T-helper 17 cell (primary cell): ENCODE results near the gene RPL15. TPM values are rescaled to one million over a fixed set of nuclear protein-coding genes. Genes with fewer than 3 reads are reported as not detected.
"Not testable (repeated sequence)": the region's sequence is repeated elsewhere in the genome, so short reads cannot be mapped to it uniquely, and the experiment has no call there.

ENCODE experiments used
- ATAC-seq: fragments of 150-1000 bp; cut with Tn5 transposase; 2 replicates; pipeline ENCODE4 v1.10.0; 2021; ENCODE audit warnings: mild to moderate bottlenecking, moderate library complexity
- DNase-seq, 3 donors: peaks; one replicate each; pipeline versions ENCODE4 v3.0.0 to v3.0.0-alpha.2; 2020 to 2021
- H3K9me3 ChIP-seq: one replicate; pipeline ENCODE4 v1.7.0; 2013; ENCODE audit warnings: low read length, mild to moderate bottlenecking; ENCODE audit not compliant: control insufficient read depth, poor library complexity, severe bottlenecking
- H3K27ac Mint-ChIP-seq: one replicate; pipeline ENCODE4 v1.8.0; 2022; ENCODE audit warnings: mild to moderate bottlenecking, moderate library complexity, mixed read lengths
- H3K27me3 Mint-ChIP-seq: one replicate; pipeline ENCODE4 v1.8.0; 2022; ENCODE audit warnings: mixed read lengths
- H3K36me3 Mint-ChIP-seq: one replicate; pipeline ENCODE4 v1.8.0; 2022; ENCODE audit warnings: low read depth, mixed read lengths
- H3K4me1 Mint-ChIP-seq: one replicate; pipeline ENCODE4 v1.8.0; 2022; ENCODE audit warnings: mild to moderate bottlenecking, mixed read lengths
- H3K4me3 Mint-ChIP-seq: one replicate; pipeline ENCODE4 v1.8.0; 2022; ENCODE audit warnings: mild to moderate bottlenecking, moderate library complexity, mixed read lengths
- total RNA-seq, 4 donors: library from RNA in 2 of 4; stranded (reverse) in 2 of 4; gene quantifications; one replicate each; pipeline ENCODE4 v1.2.3 and lab custom pipeline; 2022 to 2026

RPL15 gene
- total RNA-seq, 2 donors from 2014 or later: 1,887 to 2,036 TPM

- peaks cover 4% of the 10 kb centered on the region for H3K36me3 Mint-ChIP-seq
- H3K4me1 Mint-ChIP-seq: no peaks in the 10 kb centered on the region
- H3K9me3 ChIP-seq: no peaks in the 10 kb centered on the region
- ATAC-seq: no peak
- no peaks in the 10 kb centered on the region for H3K27me3 Mint-ChIP-seq
- H3K4me3 Mint-ChIP-seq: no peak overlapping the region
- DNase-seq: no peak
- peak overlapping the region; percentile 62 for H3K27ac Mint-ChIP-seq
Measured at GRCh38 chr3:23904545-23904944, 12.4 kb upstream of the RPL15 start.

GRCh38 chr3:23909341-23909740 lies 7.6 kb upstream of the RPL15 start:
- no peak overlapping the region for H3K4me3 Mint-ChIP-seq
- no peak overlapping the region for H3K27ac Mint-ChIP-seq
- peaks cover 5% of the 10 kb centered on the region for H3K36me3 Mint-ChIP-seq
- no peak for ATAC-seq
- H3K4me1 Mint-ChIP-seq: no peaks in the 10 kb centered on the region
- H3K9me3 ChIP-seq: no peaks in the 10 kb centered on the region
- DNase-seq: no peak
- no peaks in the 10 kb centered on the region for H3K27me3 Mint-ChIP-seq

- no peaks in the 10 kb centered on the region for H3K27me3 Mint-ChIP-seq
- H3K9me3 ChIP-seq: no peaks in the 10 kb centered on the region
- no peak overlapping the region for H3K27ac Mint-ChIP-seq
- peaks cover 13% of the 10 kb centered on the region for H3K4me1 Mint-ChIP-seq
- H3K36me3 Mint-ChIP-seq: peaks cover 3% of the 10 kb centered on the region
- ATAC-seq: no peak
- no peak for DNase-seq
- no peak overlapping the region for H3K4me3 Mint-ChIP-seq
Measured at GRCh38 chr3:23911397-23911796, 5.5 kb upstream of the RPL15 start.

- H3K27ac Mint-ChIP-seq, H3K4me3 Mint-ChIP-seq, H3K27me3 Mint-ChIP-seq, H3K36me3 Mint-ChIP-seq, H3K9me3 ChIP-seq, ATAC-seq, DNase-seq: not testable (repeated sequence)
- peaks cover 15% of the 10 kb centered on the region for H3K4me1 Mint-ChIP-seq
Measured at GRCh38 chr3:23912335-23912734, 4.6 kb upstream of the RPL15 start.

- H3K27me3 Mint-ChIP-seq: no peaks in the 10 kb centered on the region
- H3K27ac Mint-ChIP-seq: no peak overlapping the region
- no peak for DNase-seq
- no peaks in the 10 kb centered on the region for H3K9me3 ChIP-seq
- no peak overlapping the region for H3K4me3 Mint-ChIP-seq
- no peak for ATAC-seq
- peaks cover 21% of the 10 kb centered on the region for H3K4me1 Mint-ChIP-seq
- H3K36me3 Mint-ChIP-seq: peaks cover 3% of the 10 kb centered on the region
Measured at GRCh38 chr3:23913182-23913581, 3.8 kb upstream of the RPL15 start.

- no peaks in the 10 kb centered on the region for H3K9me3 ChIP-seq
- Mint-ChIP-seq H3K36me3 (peaks cover 3% of the 10 kb centered on the region), H3K27ac (no peak overlapping the region), H3K27me3 (no peaks in the 10 kb centered on the region), H3K4me1 (peaks cover 30% of the 10 kb centered on the region), H3K4me3 (no peak overlapping the region)
- no peak for ATAC-seq
- DNase-seq: no peak
Measured at GRCh38 chr3:23913873-23914743, 2.8 kb upstream of the RPL15 start.

- Mint-ChIP-seq H3K27ac (peak overlapping the region; percentile 98), H3K4me3 (peak overlapping the region; percentile 98), H3K27me3 (no peaks in the 10 kb centered on the region), H3K4me1 (peaks cover 37% of the 10 kb centered on the region), H3K36me3 (peaks cover under 1% of the 10 kb centered on the region)
- no peaks in the 10 kb centered on the region for H3K9me3 ChIP-seq
- DNase-seq (no peak), ATAC-seq (no peak)
Measured at GRCh38 chr3:23915537-23916108, 1.3 kb upstream of the RPL15 start.

- ATAC-seq: peak; percentile 46
- H3K27me3 Mint-ChIP-seq: no peaks in the 10 kb centered on the region
- H3K4me1 Mint-ChIP-seq: peaks cover 37% of the 10 kb centered on the region
- peak overlapping the region; percentile 98 for H3K4me3 Mint-ChIP-seq
- peak overlapping the region; percentile 98 for H3K27ac Mint-ChIP-seq
- no peaks in the 10 kb centered on the region for H3K9me3 ChIP-seq
- no peak for DNase-seq
- H3K36me3 Mint-ChIP-seq: no peaks in the 10 kb centered on the region
Measured at GRCh38 chr3:23916152-23916885, 613 bp upstream of the RPL15 start.

GRCh38 chr3:23917679-23918303 lies 859 bp downstream of the RPL15 start:
- H3K27ac Mint-ChIP-seq: peak overlapping the region; percentile 98
- not testable (repeated sequence) for H3K36me3 Mint-ChIP-seq, H3K9me3 ChIP-seq, DNase-seq, ATAC-seq, H3K27me3 Mint-ChIP-seq
- peaks cover 37% of the 10 kb centered on the region for H3K4me1 Mint-ChIP-seq
- peak overlapping the region; percentile 98 for H3K4me3 Mint-ChIP-seq

GRCh38 chr3:23918331-23918730 lies 1.4 kb downstream of the RPL15 start:
- not testable (repeated sequence) for H3K36me3 Mint-ChIP-seq, H3K27me3 Mint-ChIP-seq, H3K9me3 ChIP-seq, ATAC-seq, DNase-seq
- H3K27ac Mint-ChIP-seq: peak overlapping the region; percentile 98
- H3K4me3 Mint-ChIP-seq: peak overlapping the region; percentile 98
- peaks cover 37% of the 10 kb centered on the region for H3K4me1 Mint-ChIP-seq

GRCh38 chr3:23919628-23920027 lies 2.7 kb downstream of the RPL15 start:
- Mint-ChIP-seq H3K27me3 (no peaks in the 10 kb centered on the region), H3K4me3 (no peak overlapping the region), H3K4me1 (peaks cover 37% of the 10 kb centered on the region), H3K27ac (peak overlapping the region; percentile 98), H3K36me3 (no peaks in the 10 kb centered on the region)
- no peaks in the 10 kb centered on the region for H3K9me3 ChIP-seq
- ATAC-seq (no peak), DNase-seq (no peak)

- peaks cover 34% of the 10 kb centered on the region for H3K4me1 Mint-ChIP-seq
- H3K27ac Mint-ChIP-seq: peak overlapping the region; percentile 53
- no peaks in the 10 kb centered on the region for H3K36me3 Mint-ChIP-seq
- DNase-seq: no peak
- no peaks in the 10 kb centered on the region for H3K9me3 ChIP-seq
- no peak overlapping the region for H3K4me3 Mint-ChIP-seq
- H3K27me3 Mint-ChIP-seq: no peaks in the 10 kb centered on the region
- no peak for ATAC-seq
Measured at GRCh38 chr3:23920151-23920655, 3.3 kb downstream of the RPL15 start.

GRCh38 chr3:23921052-23921511 lies 4.2 kb downstream of the RPL15 start:
- H3K9me3 ChIP-seq: no peaks in the 10 kb centered on the region
- H3K4me1 Mint-ChIP-seq: peaks cover 26% of the 10 kb centered on the region
- peak overlapping the region; percentile 53 for H3K27ac Mint-ChIP-seq
- no peaks in the 10 kb centered on the region for H3K27me3 Mint-ChIP-seq
- peak overlapping the region; percentile 15 for H3K4me3 Mint-ChIP-seq
- ATAC-seq (no peak), DNase-seq (no peak)
- no peaks in the 10 kb centered on the region for H3K36me3 Mint-ChIP-seq
